HG02970 (cell line): ENCODE measurements around the gene JMJD6.

Experiments
- ATAC-seq: cut with Tn5 transposase; IDR thresholded peaks from one replicate; pipeline ENCODE4 v1.9.1; 2021; ENCODE audit warnings: mild to moderate bottlenecking, moderate library complexity, moderate number of reproducible peaks; ENCODE audit not compliant: unreplicated experiment, low FRiP score

Gene JMJD6

GRCh38 chr17:76683011-76683755 lies 43.2 kb downstream of the JMJD6 start:
- ATAC-seq: no peak

GRCh38 chr17:76682296-76682695 lies 44.1 kb downstream of the JMJD6 start:
- no peak for ATAC-seq

- ATAC-seq: no peak
Observed at GRCh38 chr17:76681222-76682137, 44.9 kb downstream of the JMJD6 start.

- no peak for ATAC-seq
Observed at GRCh38 chr17:76679239-76679638, 47.2 kb downstream of the JMJD6 start.

- ATAC-seq: no peak
Observed at GRCh38 chr17:76678330-76678729, 48.1 kb downstream of the JMJD6 start.

- ATAC-seq: no peak
Observed at GRCh38 chr17:76677406-76677805, 49.0 kb downstream of the JMJD6 start.

GRCh38 chr17:76676629-76677028 lies 49.8 kb downstream of the JMJD6 start:
- ATAC-seq: no peak

GRCh38 chr17:76675648-76676047 lies 50.8 kb downstream of the JMJD6 start:
- no peak for ATAC-seq

- ATAC-seq: no peak
Observed at GRCh38 chr17:76674600-76674999, 51.8 kb downstream of the JMJD6 start.

- ATAC-seq: no peak
Observed at GRCh38 chr17:76673729-76674128, 52.7 kb downstream of the JMJD6 start.

- no peak for ATAC-seq
Observed at GRCh38 chr17:76672892-76673291, 53.5 kb downstream of the JMJD6 start.

GRCh38 chr17:76672270-76672851 lies 54.0 kb downstream of the JMJD6 start:
- ATAC-seq: no peak

GRCh38 chr17:76671912-76672262 lies 54.5 kb downstream of the JMJD6 start:
- ATAC-seq: no peak

GRCh38 chr17:76671123-76671911 lies 55.1 kb downstream of the JMJD6 start:
- ATAC-seq: peak; percentile 98

GRCh38 chr17:76670718-76671122 lies 55.7 kb downstream of the JMJD6 start:
- ATAC-seq: no peak

- ATAC-seq: no peak
Observed at GRCh38 chr17:76670020-76670717, 56.2 kb downstream of the JMJD6 start.
